Measurements from ENCODE around the gene BNIP3. TPM values are rescaled to one million over a fixed set of nuclear protein-coding genes. Genes with fewer than 3 reads are reported as not detected.

Gene BNIP3
- total and polyA plus RNA-seq, 2 of the 13 experiments (the other 11 are each of a cell fraction or from before 2014, with no cell fraction given): 73.7 to 223 TPM

DNA sequence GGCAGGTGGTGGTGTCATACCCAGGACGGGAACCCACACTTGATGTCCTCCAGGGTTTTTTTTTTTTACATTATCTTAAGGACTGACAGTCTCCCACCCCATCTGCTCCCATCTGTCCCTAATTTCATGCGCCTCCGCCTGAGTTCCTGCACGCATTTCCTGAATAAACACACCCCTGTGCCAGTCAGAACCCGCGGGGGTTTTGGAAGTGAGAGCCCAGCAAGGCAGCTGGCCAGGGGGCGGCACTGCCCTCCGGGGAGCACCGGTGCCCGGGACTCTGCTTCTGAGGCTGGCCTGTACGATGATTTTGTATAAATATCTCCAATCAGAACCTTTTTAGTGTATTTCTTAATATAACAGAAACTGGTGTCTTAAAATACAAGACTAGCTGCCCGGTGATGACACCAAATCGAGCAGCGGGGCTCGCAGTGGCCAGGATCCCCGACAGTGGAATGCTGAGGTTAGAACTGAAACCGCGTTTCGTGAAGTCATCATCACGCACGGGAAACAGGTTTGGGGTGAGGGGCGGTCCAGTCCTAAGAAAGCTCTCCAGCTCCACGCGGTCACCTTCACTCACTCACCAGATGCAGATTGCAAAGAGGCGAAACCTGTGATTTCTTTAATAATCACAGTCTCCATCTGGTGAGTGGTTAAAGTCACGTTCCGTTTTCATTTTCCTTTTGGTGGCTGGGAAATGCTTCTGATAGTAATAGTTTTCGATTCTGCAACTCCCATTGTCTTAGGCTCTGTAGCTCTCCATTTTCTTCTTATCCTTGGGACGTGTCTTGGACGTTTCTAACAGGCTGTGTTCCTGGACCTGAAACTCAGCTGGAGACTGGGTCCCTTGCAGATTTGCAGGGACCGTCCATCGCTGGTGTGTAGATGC lies 19.7 kb downstream of the BNIP3 start:
- H3K27ac ChIP-seq (ENCODE audit: extremely low read length, insufficient read depth, low read length): no peak overlapping the region
- FAIRE-seq (no peak), DNase-seq (ENCODE audit: low spot score) (no peak), ATAC-seq (no peak)
- H3K9ac ChIP-seq (ENCODE audit: insufficient read depth, low read depth, low read length): no peak overlapping the region
- TF ChIP-seq HOXA5 (CRISPR knock-in tag; IDR thresholded peaks at IDR 0.05) (no peak), FIP1L1 (IDR thresholded peaks at IDR 0.05; ENCODE audit: borderline replicate concordance, insufficient read depth, low read depth, low read length) (no peak), ZNF207 (IDR thresholded peaks at IDR 0.05; ENCODE audit: borderline replicate concordance) (no peak), NKX3-1 (CRISPR knock-in tag; IDR thresholded peaks at IDR 0.05) (no peak), FOXC1 (CRISPR knock-in tag; IDR thresholded peaks at IDR 0.05; ENCODE audit: borderline replicate concordance) (no peak), ZNF329 (CRISPR knock-in tag; IDR thresholded peaks at IDR 0.05; ENCODE audit: low read depth) (no peak), ZNF678 (CRISPR knock-in tag; IDR thresholded peaks at IDR 0.05) (no peak), TBP (CRISPR knock-in tag; IDR thresholded peaks at IDR 0.05) (no peak)
- TF ChIP-seq, protein P1, sequence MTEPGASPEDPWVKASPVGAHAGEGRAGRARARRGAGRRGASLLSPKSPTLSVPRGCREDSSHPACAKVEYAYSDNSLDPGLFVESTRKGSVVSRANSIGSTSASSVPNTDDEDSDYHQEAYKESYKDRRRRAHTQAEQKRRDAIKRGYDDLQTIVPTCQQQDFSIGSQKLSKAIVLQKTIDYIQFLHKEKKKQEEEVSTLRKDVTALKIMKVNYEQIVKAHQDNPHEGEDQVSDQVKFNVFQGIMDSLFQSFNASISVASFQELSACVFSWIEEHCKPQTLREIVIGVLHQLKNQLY (CRISPR knock-in tag; IDR thresholded peaks at IDR 0.05): no peak
- TF ChIP-seq, protein P2, sequence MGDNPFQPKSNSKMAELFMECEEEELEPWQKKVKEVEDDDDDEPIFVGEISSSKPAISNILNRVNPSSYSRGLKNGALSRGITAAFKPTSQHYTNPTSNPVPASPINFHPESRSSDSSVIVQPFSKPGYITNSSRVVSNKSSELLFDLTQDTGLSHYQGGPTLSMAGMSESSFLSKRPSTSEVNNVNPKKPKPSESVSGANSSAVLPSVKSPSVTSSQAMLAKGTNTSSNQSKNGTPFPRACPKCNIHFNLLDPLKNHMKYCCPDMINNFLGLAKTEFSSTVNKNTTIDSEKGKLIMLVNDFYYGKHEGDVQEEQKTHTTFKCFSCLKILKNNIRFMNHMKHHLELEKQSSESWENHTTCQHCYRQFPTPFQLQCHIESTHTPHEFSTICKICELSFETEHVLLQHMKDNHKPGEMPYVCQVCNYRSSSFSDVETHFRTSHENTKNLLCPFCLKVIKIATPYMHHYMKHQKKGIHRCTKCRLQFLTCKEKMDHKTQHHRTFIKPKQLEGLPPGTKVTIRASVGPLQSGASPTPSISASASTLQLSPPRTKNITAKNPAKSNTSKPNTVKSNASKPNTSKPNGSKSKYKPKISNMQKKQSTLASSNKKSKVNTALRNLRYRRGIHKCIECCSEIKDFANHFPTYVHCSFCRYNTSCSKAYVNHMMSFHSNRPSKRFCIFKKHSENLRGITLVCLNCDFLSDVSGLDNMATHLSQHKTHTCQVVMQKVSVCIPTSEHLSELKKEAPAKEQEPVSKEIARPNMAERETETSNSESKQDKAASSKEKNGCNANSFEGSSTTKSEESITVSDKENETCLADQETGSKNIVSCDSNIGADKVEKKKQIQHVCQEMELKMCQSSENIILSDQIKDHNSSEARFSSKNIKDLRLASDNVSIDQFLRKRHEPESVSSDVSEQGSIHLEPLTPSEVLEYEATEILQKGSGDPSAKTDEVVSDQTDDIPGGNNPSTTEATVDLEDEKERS (CRISPR knock-in tag; IDR thresholded peaks at IDR 0.05): no peak
- TF ChIP-seq, protein P3, sequence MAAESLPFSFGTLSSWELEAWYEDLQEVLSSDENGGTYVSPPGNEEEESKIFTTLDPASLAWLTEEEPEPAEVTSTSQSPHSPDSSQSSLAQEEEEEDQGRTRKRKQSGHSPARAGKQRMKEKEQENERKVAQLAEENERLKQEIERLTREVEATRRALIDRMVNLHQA (CRISPR knock-in tag; IDR thresholded peaks at IDR 0.05): no peak
- H3K36me3 ChIP-seq (replicated peaks in 1 of 2; ENCODE audit: control insufficient read depth in 1 of 2, insufficient read depth in 2 of 2, low read length in 2 of 2): peaks cover 9 to 12% of the 10 kb centered on the region in 2 experiments; a peak in 4 of 5 replicates
- H3K4me3 ChIP-seq (replicated peaks in 1 of 3; ENCODE audit: insufficient read depth in 1 of 3, low read depth in 2 of 3, low read length in 3 of 3): no peak overlapping the region
- intact Hi-C loops (cut with micrococcal nuclease; ENCODE audit: unreplicated experiment) (no loop called here), in situ Hi-C loops (cut with HindIII; ENCODE audit: extremely low pct_ligation_motif_present, low pct_unique_long_range_greater_than_20kb) (no loop called here)
- no peak overlapping the region for H2AFZ ChIP-seq (ENCODE audit: low read length)
- no TSS peak for BruUV-seq (replicated peaks)
- no peaks in the 10 kb centered on the region for H3K27me3 ChIP-seq (ENCODE audit: control insufficient read depth in 1 of 2, insufficient read depth in 2 of 2, low read length in 2 of 2)
- no peaks in the 10 kb centered on the region for H3K4me1 ChIP-seq (ENCODE audit: insufficient read depth, low read length)
- ChIA-PET POLR2A (no interaction called here), CTCF (ENCODE audit: low intra/inter-chr PET ratio, low total read pairs) (no interaction called here)
- WGBS (ENCODE audit: low lambda C conversion rate): 96% methylated on average over 32 of the region's 32 CpGs
- peaks cover 3% of the 10 kb centered on the region; the same call in 1 of the 2 replicates for H4K20me1 ChIP-seq (ENCODE audit: insufficient read depth, low read length)
- H3K4me2 ChIP-seq (ENCODE audit: low read depth, low read length): no peak overlapping the region
- no peaks in the 10 kb centered on the region for H3K9me3 ChIP-seq (ENCODE audit: low read length)
- H3K79me2 ChIP-seq (ENCODE audit: insufficient read depth, low read length): no peaks in the 10 kb centered on the region

Data from HepG2 (cell line).